Mesothelial cell of epicardium (in vitro differentiated cells): Measurements from ENCODE around the gene ST6GALNAC6. TPM values are rescaled to one million over a fixed set of nuclear protein-coding genes. Genes with fewer than 3 reads are reported as not detected.
A peak's percentile ranks its signal among the peaks of the same experiment; 100 is the strongest.

ENCODE experiments used
- DNase-seq, 2 experiments: peaks; one replicate each; pipeline ENCODE4 v3.0.0; 2021; ENCODE audit warnings: low spot score in 2 of 2; ENCODE audit not compliant: unreplicated experiment in 2 of 2
- H3K27ac Mint-ChIP-seq: 2 replicates; pipeline ENCODE4 v1.8.0; 2021; ENCODE audit warnings: mixed read lengths
- H3K27me3 Mint-ChIP-seq: 2 replicates; pipeline ENCODE4 v1.8.0; 2021; ENCODE audit warnings: low read depth, mixed read lengths
- H3K36me3 Mint-ChIP-seq: 2 replicates; pipeline ENCODE4 v1.8.0; 2021; ENCODE audit warnings: mixed read lengths
- H3K4me1 Mint-ChIP-seq: 2 replicates; pipeline ENCODE4 v1.8.0; 2021; ENCODE audit warnings: mixed read lengths
- H3K4me3 Mint-ChIP-seq: 2 replicates; pipeline ENCODE4 v1.8.0; 2021; ENCODE audit warnings: mild to moderate bottlenecking, moderate library complexity, mixed read lengths
- H3K9me3 Mint-ChIP-seq: 2 replicates; pipeline ENCODE4 v1.8.0; 2021; ENCODE audit warnings: mixed read lengths
- CTCF ChIP-seq: fragments of 200-600 bp; sonication (generic); IDR thresholded peaks from one replicate; pipeline ENCODE4 v1.5.0; 2021; ENCODE audit warnings: antibody characterized with exemption; ENCODE audit not compliant: unreplicated experiment
- total RNA-seq: library from RNA; stranded (reverse); gene quantifications from 3 replicates; pipeline ENCODE4 v1.2.1, GENCODE V29; 2021

Gene ST6GALNAC6
- total RNA-seq, 1 donor from 2014 or later: 34.2 TPM

GRCh38 chr9:127866535-127866934 is 32.9 kb downstream of the ST6GALNAC6 start:
- no peak for DNase-seq
- Mint-ChIP-seq H3K4me1 (peaks cover 14% of the 10 kb centered on the region), H3K27me3 (no peaks in the 10 kb centered on the region), H3K27ac (no peak overlapping the region), H3K36me3 (peaks cover 1% of the 10 kb centered on the region), H3K9me3 (no peaks in the 10 kb centered on the region), H3K4me3 (no peak overlapping the region)
- TF ChIP-seq CTCF: no peak

GRCh38 chr9:127865645-127866464 is 33.5 kb downstream of the ST6GALNAC6 start:
- H3K27ac Mint-ChIP-seq: no peak overlapping the region
- no peaks in the 10 kb centered on the region for H3K9me3 Mint-ChIP-seq
- TF ChIP-seq CTCF: no peak
- peaks cover 14% of the 10 kb centered on the region for H3K4me1 Mint-ChIP-seq
- peaks cover 1% of the 10 kb centered on the region for H3K36me3 Mint-ChIP-seq
- no peak for DNase-seq
- no peaks in the 10 kb centered on the region for H3K27me3 Mint-ChIP-seq
- H3K4me3 Mint-ChIP-seq: no peak overlapping the region

DNA sequence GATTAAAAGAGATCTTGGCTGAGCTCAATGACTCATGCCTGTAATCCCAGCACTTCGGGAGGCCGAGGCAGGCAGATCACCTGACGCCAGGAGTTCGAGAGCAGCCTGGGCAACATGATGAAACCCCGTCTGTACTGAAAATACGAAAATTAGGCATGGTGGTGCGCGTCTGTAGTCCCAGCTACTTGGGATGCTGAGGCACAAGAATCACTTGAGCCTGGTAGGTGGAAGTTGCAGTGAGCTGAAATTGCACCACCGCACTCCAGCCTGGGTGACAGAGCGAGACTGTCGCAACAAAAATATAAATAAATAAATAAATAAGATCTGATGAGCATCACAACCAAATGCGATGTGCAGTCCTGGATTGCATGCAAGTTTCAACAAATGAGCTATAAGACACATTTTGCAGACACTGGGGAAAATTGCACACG is 36.2 kb downstream of the ST6GALNAC6 start:
- Mint-ChIP-seq H3K27me3 (no peaks in the 10 kb centered on the region), H3K4me1 (peaks cover 18% of the 10 kb centered on the region), H3K36me3 (peaks cover 1% of the 10 kb centered on the region), H3K27ac (no peak overlapping the region), H3K4me3 (no peak overlapping the region), H3K9me3 (no peaks in the 10 kb centered on the region)
- TF ChIP-seq CTCF: no peak
- DNase-seq: no peak

- Mint-ChIP-seq H3K9me3 (no peaks in the 10 kb centered on the region), H3K27ac (peak overlapping the region; percentile 53), H3K36me3 (peaks cover 1% of the 10 kb centered on the region), H3K4me1 (peaks cover 22% of the 10 kb centered on the region), H3K27me3 (no peaks in the 10 kb centered on the region), H3K4me3 (no peak overlapping the region)
- TF ChIP-seq CTCF: no peak
- DNase-seq: no peak
Measured at GRCh38 chr9:127862075-127863011, 37.1 kb downstream of the ST6GALNAC6 start.

- TF ChIP-seq CTCF: no peak
- peaks cover 22% of the 10 kb centered on the region for H3K4me1 Mint-ChIP-seq
Measured at GRCh38 chr9:127860779-127861178, 38.6 kb downstream of the ST6GALNAC6 start.

More at GRCh38 chr9:127860779-127861178, 38.6 kb downstream of the ST6GALNAC6 start:
- H3K27me3 Mint-ChIP-seq: no peaks in the 10 kb centered on the region
- no peaks in the 10 kb centered on the region for H3K9me3 Mint-ChIP-seq
- DNase-seq: no peak
- H3K4me3 Mint-ChIP-seq: no peak overlapping the region
- H3K27ac Mint-ChIP-seq: no peak overlapping the region
- peaks cover 1% of the 10 kb centered on the region for H3K36me3 Mint-ChIP-seq
